Gastroesophageal sphincter (tissue), 3 donors: Measurements from ENCODE around the gene PIK3R3.
A peak's percentile ranks its signal among the peaks of the same experiment; 100 is the strongest.

Experiments used
- CTCF ChIP-seq, 4 experiments: fragments of 200-600 bp in 2 of 4; fragments of 450-650 bp in 2 of 4; sonication (generic) in 1 of 4; IDR thresholded peaks; one replicate each; pipeline ENCODE4 v1.5.1; 2017 to 2019; ENCODE audit warnings: antibody characterized with exemption in 4 of 4, mild to moderate bottlenecking in 2 of 4, moderate library complexity in 2 of 4
- EP300 ChIP-seq: sonication (generic); formaldehyde crosslinking; IDR thresholded peaks from one replicate; pipeline ENCODE4 v1.6.1; 2017; ENCODE audit warnings: antibody characterized with exemption, mild to moderate bottlenecking
- POLR2A ChIP-seq, 2 donors: fragments of 450-650 bp; IDR thresholded peaks; one replicate each; pipeline ENCODE4 v1.6.1; 2017; ENCODE audit warnings: antibody characterized with exemption in 2 of 2, mild to moderate bottlenecking in 2 of 2, moderate library complexity in 1 of 2

- TF ChIP-seq CTCF (IDR thresholded peaks at IDR 0.05) (peak in 1 of 4 experiments; percentile 26), POLR2A (IDR thresholded peaks at IDR 0.05) (no peak), EP300 (no peak)
Observed at GRCh38 chr1:46180082-46180616, 47.7 kb upstream of the PIK3R3 start.
